SK-N-SH (cell line): ENCODE data around the gene ARHGAP10. TPM values are rescaled to one million over a fixed set of nuclear protein-coding genes. Genes with fewer than 3 reads are reported as not detected.
A peak's percentile ranks its signal among the peaks of the same experiment; 100 is the strongest.

ENCODE experiments used
- CTCF ChIA-PET: fragments of 300-600, 350-600 bp; formaldehyde crosslinking; extraction: SDS; loops from one replicate; lab custom pipeline; 2021; lab: Yijun Ruan, JAX
- POLR2A ChIA-PET: fragments of 350-600 bp; sonication (Branson Sonifier 250); formaldehyde crosslinking; extraction: SDS; loops from one replicate; lab custom pipeline; 2020; ENCODE audit warnings: antibody characterized with exemption, inconsistent platforms; lab: Yijun Ruan, JAX
- DNase-seq: peaks from one replicate; pipeline ENCODE4 v3.0.0; 2012
- H2AFZ ChIP-seq: fragments of 200-600 bp; sonication (generic); 2 replicates; pipeline ENCODE4 v1.8.1; 2016; ENCODE audit warnings: antibody characterized with exemption, mild to moderate bottlenecking, low read depth
- H3F3A ChIP-seq: fragments of 200-600 bp; sonication (generic); replicated peaks from 2 replicates; pipeline ENCODE3; 2016; ENCODE audit warnings: antibody characterized with exemption, mild to moderate bottlenecking; ENCODE audit not compliant: insufficient read depth
- H3K27ac ChIP-seq, 2 experiments: fragments of 200-500 bp in 1 of 2; fragments of 200-600 bp in 1 of 2; sonication (Bioruptor generic) in 1 of 2; sonication (generic), shearing (Covaris generic) in 1 of 2; 2 replicates each; pipeline versions ENCODE4 v1.5.1 to v1.6.1; 2014 to 2016; ENCODE audit warnings: low read depth in 2 of 2, inconsistent platforms in 1 of 2, low read length in 1 of 2, mild to moderate bottlenecking in 1 of 2, mixed read lengths in 1 of 2
- H3K27me3 ChIP-seq: fragments of 200-600 bp; sonication (generic), shearing (Covaris generic); 2 replicates; pipeline ENCODE4 v1.6.1; 2016; ENCODE audit warnings: mixed run types; ENCODE audit not compliant: insufficient read depth
- H3K36me3 ChIP-seq, 2 experiments: fragments of 200-500 bp in 1 of 2; fragments of 200-600 bp in 1 of 2; sonication (Bioruptor generic) in 1 of 2; sonication (generic) in 1 of 2; replicated peaks in 1 of 2; 2 replicates each; pipeline versions ENCODE3 to v1.5.1; 2014 to 2016; ENCODE audit warnings: low read length in 1 of 2, mild to moderate bottlenecking in 1 of 2; ENCODE audit not compliant: insufficient read depth in 2 of 2, control insufficient read depth in 1 of 2
- H3K4me1 ChIP-seq, 2 experiments: fragments of 200-500 bp in 1 of 2; fragments of 200-600 bp in 1 of 2; sonication (Bioruptor generic) in 1 of 2; sonication (generic), shearing (Covaris generic) in 1 of 2; 2 replicates each; pipeline versions ENCODE4 v1.5.1 to v1.6.1; 2014 to 2016; ENCODE audit warnings: low read depth in 1 of 2, low read length in 1 of 2, mixed run types in 1 of 2; ENCODE audit not compliant: insufficient read depth in 2 of 2, control insufficient read depth in 1 of 2
- H3K4me2 ChIP-seq: fragments of 200-600 bp; sonication (generic), shearing (Covaris generic); 2 replicates; pipeline ENCODE4 v1.6.1; 2017; ENCODE audit warnings: mixed run types
- H3K4me3 ChIP-seq, 2 experiments: fragments of 200-500 bp in 1 of 2; fragments of 200-600 bp in 1 of 2; sonication (Bioruptor generic) in 1 of 2; sonication (generic), shearing (Covaris generic) in 1 of 2; 2 replicates each; pipeline versions ENCODE4 v1.5.1 to v1.8.1; 2014 to 2016; ENCODE audit warnings: low read depth in 2 of 2, inconsistent platforms in 1 of 2, low read length in 1 of 2, mild to moderate bottlenecking in 1 of 2, mixed read lengths in 1 of 2, moderate library complexity in 1 of 2
- H3K79me2 ChIP-seq: fragments of 200-600 bp; sonication (generic); 2 replicates; pipeline ENCODE4 v1.8.1; 2017; ENCODE audit warnings: mild to moderate bottlenecking; ENCODE audit not compliant: insufficient read depth
- H3K9ac ChIP-seq: fragments of 200-600 bp; sonication (generic); 2 replicates; pipeline ENCODE4 v1.6.1; 2017; ENCODE audit warnings: mixed run types
- H3K9me2 ChIP-seq: fragments of 200-600 bp; sonication (generic); 2 replicates; pipeline ENCODE4 v1.6.1; 2017; ENCODE audit warnings: mixed run types
- H3K9me3 ChIP-seq: fragments of 200-600 bp; sonication (generic); 2 replicates; pipeline ENCODE4 v1.6.1; 2017; ENCODE audit warnings: mixed run types, mild to moderate bottlenecking, moderate library complexity
- H4K20me1 ChIP-seq: fragments of 200-600 bp; sonication (generic); 2 replicates; pipeline ENCODE4 v1.6.1; 2017; ENCODE audit warnings: mild to moderate bottlenecking, mixed run types; ENCODE audit not compliant: insufficient read depth
- ELF1 ChIP-seq: IDR thresholded peaks from 2 replicates; pipeline ENCODE4 v1.4.0; 2012
- GABPA ChIP-seq: IDR thresholded peaks from 2 replicates; pipeline ENCODE4 v1.4.0; 2012; ENCODE audit warnings: low read depth, mild to moderate bottlenecking
- MAX ChIP-seq: IDR thresholded peaks from 2 replicates; pipeline ENCODE4 v1.4.0; 2012; ENCODE audit warnings: low read depth
- MXI1 ChIP-seq: IDR thresholded peaks from 2 replicates; pipeline ENCODE4 v1.6.1; 2012; ENCODE audit warnings: mild to moderate bottlenecking, low read depth, low read length, improper control_type of control experiment
- NFIC ChIP-seq: IDR thresholded peaks from 2 replicates; pipeline ENCODE4 v1.4.0; 2012; ENCODE audit warnings: borderline replicate concordance
- POLR2AphosphoS5 ChIP-seq: IDR thresholded peaks from 2 replicates; pipeline ENCODE4 v1.6.1; 2012; ENCODE audit warnings: low read depth, low read length
- RAD21 ChIP-seq: IDR thresholded peaks from 2 replicates; pipeline ENCODE4 v1.6.1; 2012; ENCODE audit warnings: mild to moderate bottlenecking, low read length
- RCOR1 ChIP-seq: fragments of 150-350 bp; IDR thresholded peaks from 2 replicates; pipeline ENCODE4 v1.6.1; 2017; ENCODE audit warnings: antibody characterized with exemption, low read length
- RXRA ChIP-seq: IDR thresholded peaks from 2 replicates; pipeline ENCODE4 v1.4.0; 2012; ENCODE audit warnings: low read depth, mild to moderate bottlenecking, borderline replicate concordance
- SMC3 ChIP-seq: IDR thresholded peaks from 2 replicates; pipeline ENCODE4 v1.6.1; 2012; ENCODE audit warnings: low read depth, low read length, improper control_type of control experiment
- TAF1 ChIP-seq: IDR thresholded peaks from 2 replicates; pipeline ENCODE4 v1.6.1; 2012; ENCODE audit warnings: low read depth, mild to moderate bottlenecking, low read length, moderate library complexity, borderline replicate concordance
- TEAD4 ChIP-seq: IDR thresholded peaks from 2 replicates; pipeline ENCODE4 v1.4.0; 2012; ENCODE audit warnings: mild to moderate bottlenecking, borderline replicate concordance; ENCODE audit not compliant: insufficient read depth
- YY1 ChIP-seq: IDR thresholded peaks from 2 replicates; pipeline ENCODE4 v1.4.0; 2012; ENCODE audit warnings: low read depth, mild to moderate bottlenecking
- WGBS: methylation state at CpG from one replicate; pipeline ENCODE4 v1.1.6; 2017; ENCODE audit warnings: low lambda C conversion rate; 5-methylcytosine and 5-hydroxymethylcytosine counted together
- polyA plus RNA-seq, 3 experiments: library from polyadenylated mRNA; depleted of rRNA; stranded (reverse); fragments of >200 nt; gene quantifications; 2 replicates each; pipeline ENCODE4 v1.2.3, GENCODE V29; 2012
- TF ChIP-seq, protein P1 (sequence below): IDR thresholded peaks from 2 replicates; pipeline ENCODE4; 2012
- TF ChIP-seq, protein P2 (sequence below): IDR thresholded peaks from 2 replicates; pipeline ENCODE4 v1.4.0; 2012; ENCODE audit warnings: low read depth, borderline replicate concordance
- TF ChIP-seq, protein P3 (sequence below): IDR thresholded peaks from 2 replicates; pipeline ENCODE4 v1.6.1; 2012; ENCODE audit warnings: mild to moderate bottlenecking, low read depth, low read length, moderate library complexity
- TF ChIP-seq, protein P4 (sequence below): IDR thresholded peaks from 2 replicates; pipeline ENCODE4 v1.4.0; 2012; ENCODE audit warnings: low read depth, borderline replicate concordance

ARHGAP10 gene
- polyA plus RNA-seq, 1 of the 3 experiments (the other 2 are of a cell fraction) = 15.1 TPM

DNA sequence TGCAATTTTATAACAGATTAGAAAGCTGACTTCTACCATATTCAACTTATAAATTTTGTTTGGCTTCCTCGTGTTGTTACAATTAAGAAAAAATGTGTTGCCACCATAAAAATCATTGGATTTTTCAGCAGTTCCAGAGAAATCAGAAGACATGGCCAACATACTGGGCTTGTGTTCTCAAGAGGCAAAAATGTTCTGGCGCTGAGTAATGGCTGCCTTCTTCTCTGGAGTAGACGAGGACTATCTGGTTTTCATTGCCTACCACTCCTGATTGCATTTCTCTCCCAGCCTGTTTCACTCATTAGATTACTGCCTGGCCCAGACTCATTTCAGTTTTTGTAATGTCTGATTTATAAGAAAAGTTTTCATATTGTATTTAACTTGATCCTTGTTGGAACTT lies 122.3 kb downstream of the ARHGAP10 start:
- H3K9ac ChIP-seq = no peak overlapping the region
- no peaks in the 10 kb centered on the region for H4K20me1 ChIP-seq
- H3K4me1 ChIP-seq = peaks cover 0 to 28% of the 10 kb centered on the region in 2 experiments; a peak in 2 of 4 replicates
- H3K27me3 ChIP-seq = no peaks in the 10 kb centered on the region
- no peak for DNase-seq
- no peak overlapping the region; a peak in 1 of 4 replicates for H3K4me3 ChIP-seq
- no peaks in the 10 kb centered on the region for H3F3A ChIP-seq
- H3K4me2 ChIP-seq = peak overlapping the region; percentile 18; the same call in 1 of the 2 replicates
- WGBS = 77% methylated on average over 3 of the region's 3 CpGs
- CTCF ChIA-PET = interaction anchor here (0.7 to 1.1 kb wide), 3 partner anchors 8 to 17 kb away, joined by 3 to 11 read pairs (median 3); no protein-coding TSS in a partner anchor
- H3K9me2 ChIP-seq = no peaks in the 10 kb centered on the region
- H3K9me3 ChIP-seq = no peaks in the 10 kb centered on the region
- H2AFZ ChIP-seq = no peak overlapping the region
- H3K27ac ChIP-seq = peak overlapping the region; percentile 69 to 94
- H3K36me3 ChIP-seq = peaks cover 11 to 31% of the 10 kb centered on the region in 2 experiments
- H3K79me2 ChIP-seq = no peaks in the 10 kb centered on the region; the same call in 1 of the 2 replicates
- POLR2A ChIA-PET = no interaction called here
- TF ChIP-seq RAD21 = no peak
- no peak for TF ChIP-seq RXRA
- TF ChIP-seq, protein P1, sequence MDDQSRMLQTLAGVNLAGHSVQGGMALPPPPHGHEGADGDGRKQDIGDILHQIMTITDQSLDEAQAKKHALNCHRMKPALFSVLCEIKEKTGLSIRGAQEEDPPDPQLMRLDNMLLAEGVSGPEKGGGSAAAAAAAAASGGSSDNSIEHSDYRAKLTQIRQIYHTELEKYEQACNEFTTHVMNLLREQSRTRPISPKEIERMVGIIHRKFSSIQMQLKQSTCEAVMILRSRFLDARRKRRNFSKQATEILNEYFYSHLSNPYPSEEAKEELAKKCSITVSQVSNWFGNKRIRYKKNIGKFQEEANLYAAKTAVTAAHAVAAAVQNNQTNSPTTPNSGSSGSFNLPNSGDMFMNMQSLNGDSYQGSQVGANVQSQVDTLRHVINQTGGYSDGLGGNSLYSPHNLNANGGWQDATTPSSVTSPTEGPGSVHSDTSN = no peak
- no peak for TF ChIP-seq NFIC
- TF ChIP-seq RCOR1 = no peak
- no peak for TF ChIP-seq GABPA
- TF ChIP-seq YY1 = no peak
- no peak for TF ChIP-seq MAX
- no peak for TF ChIP-seq POLR2AphosphoS5
- TF ChIP-seq, protein P2, sequence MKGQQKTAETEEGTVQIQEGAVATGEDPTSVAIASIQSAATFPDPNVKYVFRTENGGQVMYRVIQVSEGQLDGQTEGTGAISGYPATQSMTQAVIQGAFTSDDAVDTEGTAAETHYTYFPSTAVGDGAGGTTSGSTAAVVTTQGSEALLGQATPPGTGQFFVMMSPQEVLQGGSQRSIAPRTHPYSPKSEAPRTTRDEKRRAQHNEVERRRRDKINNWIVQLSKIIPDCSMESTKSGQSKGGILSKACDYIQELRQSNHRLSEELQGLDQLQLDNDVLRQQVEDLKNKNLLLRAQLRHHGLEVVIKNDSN = no peak

DNA sequence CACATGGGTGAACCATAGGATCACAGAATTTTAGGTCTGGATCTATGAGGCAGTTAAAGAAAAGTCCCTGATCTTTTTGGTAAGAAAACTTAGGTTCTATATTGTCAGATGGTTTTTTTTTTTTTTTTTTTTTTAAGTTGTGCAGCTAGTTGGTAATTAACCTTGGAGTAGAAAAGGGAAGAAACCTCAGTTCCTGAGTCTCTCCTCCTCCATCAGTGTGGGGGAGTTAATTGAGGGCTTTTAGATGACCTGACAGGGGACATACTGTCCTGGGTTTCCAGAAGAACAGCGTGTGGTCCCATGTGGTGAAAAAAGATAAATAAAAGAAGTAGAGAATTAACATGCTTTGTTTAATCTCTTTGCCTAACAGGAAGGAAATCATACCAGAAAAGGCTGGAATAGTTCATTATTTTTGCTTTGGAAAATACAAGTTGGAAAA lies 123.7 kb downstream of the ARHGAP10 start:
- no peaks in the 10 kb centered on the region for H3K9me2 ChIP-seq
- no peak overlapping the region for H3K4me2 ChIP-seq
- H3K4me1 ChIP-seq = peaks cover 0 to 28% of the 10 kb centered on the region in 2 experiments; a peak in 2 of 4 replicates
- peak overlapping the region in 1 of 2 experiments; percentile 94; a peak in 2 of 4 replicates for H3K27ac ChIP-seq
- H3K4me3 ChIP-seq = no peak overlapping the region
- ChIA-PET POLR2A (no interaction called here), CTCF (interaction anchor here (1.0 to 2.5 kb wide), 2 partner anchors 11 to 16 kb away, joined by 4 to 19 read pairs; no protein-coding TSS in a partner anchor)
- H4K20me1 ChIP-seq = no peaks in the 10 kb centered on the region
- no peak for DNase-seq
- H3F3A ChIP-seq = no peaks in the 10 kb centered on the region
- H3K9me3 ChIP-seq = no peaks in the 10 kb centered on the region
- peaks cover 11 to 25% of the 10 kb centered on the region in 2 experiments for H3K36me3 ChIP-seq
- 92% methylated on average over 1 of the region's 1 CpG for WGBS
- H3K79me2 ChIP-seq = no peaks in the 10 kb centered on the region
- H3K27me3 ChIP-seq = no peaks in the 10 kb centered on the region
- no peak overlapping the region for H3K9ac ChIP-seq
- H2AFZ ChIP-seq = no peak overlapping the region
- TF ChIP-seq YY1 (no peak), SMC3 (no peak), TAF1 (no peak), ELF1 (no peak), RAD21 (no peak), MXI1 (no peak), TEAD4 (no peak), RCOR1 (no peak)
- TF ChIP-seq, protein P3, sequence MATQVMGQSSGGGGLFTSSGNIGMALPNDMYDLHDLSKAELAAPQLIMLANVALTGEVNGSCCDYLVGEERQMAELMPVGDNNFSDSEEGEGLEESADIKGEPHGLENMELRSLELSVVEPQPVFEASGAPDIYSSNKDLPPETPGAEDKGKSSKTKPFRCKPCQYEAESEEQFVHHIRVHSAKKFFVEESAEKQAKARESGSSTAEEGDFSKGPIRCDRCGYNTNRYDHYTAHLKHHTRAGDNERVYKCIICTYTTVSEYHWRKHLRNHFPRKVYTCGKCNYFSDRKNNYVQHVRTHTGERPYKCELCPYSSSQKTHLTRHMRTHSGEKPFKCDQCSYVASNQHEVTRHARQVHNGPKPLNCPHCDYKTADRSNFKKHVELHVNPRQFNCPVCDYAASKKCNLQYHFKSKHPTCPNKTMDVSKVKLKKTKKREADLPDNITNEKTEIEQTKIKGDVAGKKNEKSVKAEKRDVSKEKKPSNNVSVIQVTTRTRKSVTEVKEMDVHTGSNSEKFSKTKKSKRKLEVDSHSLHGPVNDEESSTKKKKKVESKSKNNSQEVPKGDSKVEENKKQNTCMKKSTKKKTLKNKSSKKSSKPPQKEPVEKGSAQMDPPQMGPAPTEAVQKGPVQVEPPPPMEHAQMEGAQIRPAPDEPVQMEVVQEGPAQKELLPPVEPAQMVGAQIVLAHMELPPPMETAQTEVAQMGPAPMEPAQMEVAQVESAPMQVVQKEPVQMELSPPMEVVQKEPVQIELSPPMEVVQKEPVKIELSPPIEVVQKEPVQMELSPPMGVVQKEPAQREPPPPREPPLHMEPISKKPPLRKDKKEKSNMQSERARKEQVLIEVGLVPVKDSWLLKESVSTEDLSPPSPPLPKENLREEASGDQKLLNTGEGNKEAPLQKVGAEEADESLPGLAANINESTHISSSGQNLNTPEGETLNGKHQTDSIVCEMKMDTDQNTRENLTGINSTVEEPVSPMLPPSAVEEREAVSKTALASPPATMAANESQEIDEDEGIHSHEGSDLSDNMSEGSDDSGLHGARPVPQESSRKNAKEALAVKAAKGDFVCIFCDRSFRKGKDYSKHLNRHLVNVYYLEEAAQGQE = no peak
- TF ChIP-seq, protein P4, sequence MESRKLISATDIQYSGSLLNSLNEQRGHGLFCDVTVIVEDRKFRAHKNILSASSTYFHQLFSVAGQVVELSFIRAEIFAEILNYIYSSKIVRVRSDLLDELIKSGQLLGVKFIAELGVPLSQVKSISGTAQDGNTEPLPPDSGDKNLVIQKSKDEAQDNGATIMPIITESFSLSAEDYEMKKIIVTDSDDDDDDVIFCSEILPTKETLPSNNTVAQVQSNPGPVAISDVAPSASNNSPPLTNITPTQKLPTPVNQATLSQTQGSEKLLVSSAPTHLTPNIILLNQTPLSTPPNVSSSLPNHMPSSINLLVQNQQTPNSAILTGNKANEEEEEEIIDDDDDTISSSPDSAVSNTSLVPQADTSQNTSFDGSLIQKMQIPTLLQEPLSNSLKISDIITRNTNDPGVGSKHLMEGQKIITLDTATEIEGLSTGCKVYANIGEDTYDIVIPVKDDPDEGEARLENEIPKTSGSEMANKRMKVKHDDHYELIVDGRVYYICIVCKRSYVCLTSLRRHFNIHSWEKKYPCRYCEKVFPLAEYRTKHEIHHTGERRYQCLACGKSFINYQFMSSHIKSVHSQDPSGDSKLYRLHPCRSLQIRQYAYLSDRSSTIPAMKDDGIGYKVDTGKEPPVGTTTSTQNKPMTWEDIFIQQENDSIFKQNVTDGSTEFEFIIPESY = no peak
- TF ChIP-seq, protein P1 = no peak
- TF ChIP-seq, protein P2 = no peak
